Loucy (cell line): ENCODE results near the gene ARID2.

Source experiments
- EZH2phosphoT487 ChIP-seq: fragments of 200-600 bp; IDR thresholded peaks from 2 replicates; pipeline ENCODE4 v1.6.1; 2018; ENCODE audit warnings: antibody characterized with exemption, mild to moderate bottlenecking, moderate library complexity, borderline replicate concordance
- TF ChIP-seq, protein P1 (sequence below): fragments of 200-600 bp; sonication (generic); conservative IDR thresholded peaks from 2 replicates; pipeline ENCODE4 v1.5.1; 2014; ENCODE audit warnings: mild to moderate bottlenecking, antibody characterized with exemption, low read length

DNA sequence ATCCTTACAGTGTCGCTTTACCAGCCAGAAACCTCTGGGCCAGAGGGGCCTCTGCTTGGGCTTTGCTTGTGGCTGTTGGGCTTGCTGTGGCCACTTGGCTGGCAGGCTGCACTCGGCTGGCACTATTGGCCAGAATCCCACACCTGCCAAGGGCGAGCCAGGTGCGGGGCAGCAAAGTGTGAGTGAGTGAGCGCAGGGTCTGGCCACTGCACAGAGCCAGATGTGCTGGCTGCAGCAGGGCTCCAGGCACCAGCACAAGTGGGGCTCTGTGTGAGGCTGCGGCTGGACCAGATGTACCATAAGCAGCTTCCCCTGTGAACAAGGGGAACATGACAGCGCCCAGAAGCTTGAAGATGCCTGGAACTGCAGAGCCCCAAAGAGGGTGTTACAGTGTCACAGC is 33.5 kb upstream of the ARID2 start:
- TF ChIP-seq, protein P1, sequence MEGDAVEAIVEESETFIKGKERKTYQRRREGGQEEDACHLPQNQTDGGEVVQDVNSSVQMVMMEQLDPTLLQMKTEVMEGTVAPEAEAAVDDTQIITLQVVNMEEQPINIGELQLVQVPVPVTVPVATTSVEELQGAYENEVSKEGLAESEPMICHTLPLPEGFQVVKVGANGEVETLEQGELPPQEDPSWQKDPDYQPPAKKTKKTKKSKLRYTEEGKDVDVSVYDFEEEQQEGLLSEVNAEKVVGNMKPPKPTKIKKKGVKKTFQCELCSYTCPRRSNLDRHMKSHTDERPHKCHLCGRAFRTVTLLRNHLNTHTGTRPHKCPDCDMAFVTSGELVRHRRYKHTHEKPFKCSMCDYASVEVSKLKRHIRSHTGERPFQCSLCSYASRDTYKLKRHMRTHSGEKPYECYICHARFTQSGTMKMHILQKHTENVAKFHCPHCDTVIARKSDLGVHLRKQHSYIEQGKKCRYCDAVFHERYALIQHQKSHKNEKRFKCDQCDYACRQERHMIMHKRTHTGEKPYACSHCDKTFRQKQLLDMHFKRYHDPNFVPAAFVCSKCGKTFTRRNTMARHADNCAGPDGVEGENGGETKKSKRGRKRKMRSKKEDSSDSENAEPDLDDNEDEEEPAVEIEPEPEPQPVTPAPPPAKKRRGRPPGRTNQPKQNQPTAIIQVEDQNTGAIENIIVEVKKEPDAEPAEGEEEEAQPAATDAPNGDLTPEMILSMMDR: no peak
- TF ChIP-seq EZH2phosphoT487: no peak
